ENCODE data around the gene OR2F2. TPM values are rescaled to one million over a fixed set of nuclear protein-coding genes. Genes with fewer than 3 reads are reported as not detected.

The OR2F2 gene
- polyA plus RNA-seq, 1 of the 3 experiments (the other 2 are of a cell fraction), result 0.07 TPM

DNA sequence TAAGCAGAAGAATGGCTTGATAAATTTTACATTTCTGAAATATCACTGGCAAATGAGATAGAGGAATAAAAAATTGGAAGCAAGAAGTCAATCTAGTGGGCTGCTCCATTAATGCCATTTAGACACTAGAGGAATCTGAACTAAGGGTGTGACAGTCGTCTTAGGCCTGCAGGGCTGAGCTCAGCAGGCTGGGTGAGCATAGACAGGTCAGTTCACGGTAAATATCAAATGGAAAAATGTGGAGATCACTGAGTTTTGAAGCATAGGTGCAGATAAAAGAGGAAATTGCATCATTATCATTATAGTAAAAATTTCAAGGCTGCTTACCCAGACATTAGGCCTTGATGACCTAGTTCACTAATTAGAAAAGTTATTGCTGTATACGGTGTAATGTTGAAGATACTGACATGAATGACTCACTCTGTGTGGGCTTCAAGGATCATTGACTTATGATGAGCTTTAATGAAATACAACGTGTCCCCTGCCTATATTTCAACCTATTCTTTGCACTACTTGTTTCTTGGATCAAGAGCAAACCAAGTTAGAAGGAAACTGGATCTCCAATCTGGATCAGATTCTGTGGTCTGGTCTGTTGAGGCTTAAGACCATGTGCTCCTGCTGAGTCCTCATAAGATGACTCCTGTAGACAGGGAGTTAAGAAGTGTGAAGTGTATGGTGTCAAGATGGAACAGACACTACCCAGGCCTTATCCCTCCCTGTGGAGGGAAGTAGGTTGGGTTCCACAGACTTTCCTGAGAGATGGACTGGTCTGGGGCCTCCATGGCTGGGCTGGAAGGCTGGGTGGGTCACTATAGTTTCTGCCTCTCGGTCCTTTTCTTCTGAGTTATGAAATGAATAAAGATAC, 3.6 kb downstream of the OR2F2 start:
- Histone ChIP-seq H2AFZ (ENCODE audit: low read depth) (no peak overlapping the region), H3K4me3 (ENCODE audit: low read depth in 2 of 2, low read length in 1 of 2) (no peak overlapping the region), H3K4me1 (ENCODE audit: control insufficient read depth in 1 of 2, insufficient read depth in 2 of 2, low read depth in 1 of 2, low read length in 1 of 2) (peaks cover 6 to 18% of the 10 kb centered on the region in 2 experiments; a peak in 3 of 4 replicates), H3K9me2 (no peaks in the 10 kb centered on the region), H3K4me2 (no peak overlapping the region), H4K20me1 (ENCODE audit: insufficient read depth) (no peaks in the 10 kb centered on the region), H3F3A (replicated peaks; ENCODE audit: insufficient read depth) (peaks cover 15% of the 10 kb centered on the region), H3K36me3 (replicated peaks in 1 of 2; ENCODE audit: control insufficient read depth in 1 of 2, insufficient read depth in 2 of 2, low read length in 1 of 2) (no peaks in the 10 kb centered on the region), H3K27me3 (ENCODE audit: insufficient read depth) (no peaks in the 10 kb centered on the region), H3K79me2 (ENCODE audit: insufficient read depth) (no peaks in the 10 kb centered on the region), H3K27ac (ENCODE audit: low read depth in 2 of 2, low read length in 1 of 2) (no peak overlapping the region), H3K9ac (no peak overlapping the region), H3K9me3 (no peaks in the 10 kb centered on the region)
- POLR2A ChIA-PET, result no interaction called here
- TF ChIP-seq GABPA (IDR thresholded peaks at IDR 0.05; ENCODE audit: low read depth), result no peak
- no peak for TF ChIP-seq GATA2 (CRISPR knock-in tag; IDR thresholded peaks at IDR 0.05)
- TF ChIP-seq, protein P1, sequence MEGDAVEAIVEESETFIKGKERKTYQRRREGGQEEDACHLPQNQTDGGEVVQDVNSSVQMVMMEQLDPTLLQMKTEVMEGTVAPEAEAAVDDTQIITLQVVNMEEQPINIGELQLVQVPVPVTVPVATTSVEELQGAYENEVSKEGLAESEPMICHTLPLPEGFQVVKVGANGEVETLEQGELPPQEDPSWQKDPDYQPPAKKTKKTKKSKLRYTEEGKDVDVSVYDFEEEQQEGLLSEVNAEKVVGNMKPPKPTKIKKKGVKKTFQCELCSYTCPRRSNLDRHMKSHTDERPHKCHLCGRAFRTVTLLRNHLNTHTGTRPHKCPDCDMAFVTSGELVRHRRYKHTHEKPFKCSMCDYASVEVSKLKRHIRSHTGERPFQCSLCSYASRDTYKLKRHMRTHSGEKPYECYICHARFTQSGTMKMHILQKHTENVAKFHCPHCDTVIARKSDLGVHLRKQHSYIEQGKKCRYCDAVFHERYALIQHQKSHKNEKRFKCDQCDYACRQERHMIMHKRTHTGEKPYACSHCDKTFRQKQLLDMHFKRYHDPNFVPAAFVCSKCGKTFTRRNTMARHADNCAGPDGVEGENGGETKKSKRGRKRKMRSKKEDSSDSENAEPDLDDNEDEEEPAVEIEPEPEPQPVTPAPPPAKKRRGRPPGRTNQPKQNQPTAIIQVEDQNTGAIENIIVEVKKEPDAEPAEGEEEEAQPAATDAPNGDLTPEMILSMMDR (IDR thresholded peaks at IDR 0.05), result no peak
- no peak for TF ChIP-seq NRF1 (IDR thresholded peaks at IDR 0.05; ENCODE audit: low read depth, low read length)
- TF ChIP-seq, protein P2, sequence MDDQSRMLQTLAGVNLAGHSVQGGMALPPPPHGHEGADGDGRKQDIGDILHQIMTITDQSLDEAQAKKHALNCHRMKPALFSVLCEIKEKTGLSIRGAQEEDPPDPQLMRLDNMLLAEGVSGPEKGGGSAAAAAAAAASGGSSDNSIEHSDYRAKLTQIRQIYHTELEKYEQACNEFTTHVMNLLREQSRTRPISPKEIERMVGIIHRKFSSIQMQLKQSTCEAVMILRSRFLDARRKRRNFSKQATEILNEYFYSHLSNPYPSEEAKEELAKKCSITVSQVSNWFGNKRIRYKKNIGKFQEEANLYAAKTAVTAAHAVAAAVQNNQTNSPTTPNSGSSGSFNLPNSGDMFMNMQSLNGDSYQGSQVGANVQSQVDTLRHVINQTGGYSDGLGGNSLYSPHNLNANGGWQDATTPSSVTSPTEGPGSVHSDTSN (IDR thresholded peaks at IDR 0.05), result no peak
- TF ChIP-seq RAD21 (IDR thresholded peaks at IDR 0.05; ENCODE audit: low read length), result no peak
- TF ChIP-seq EP300 (IDR thresholded peaks at IDR 0.05; ENCODE audit: borderline replicate concordance in 1 of 2, low read depth in 1 of 2, low read length in 1 of 2), result no peak
- TF ChIP-seq EZH2phosphoT487 (IDR thresholded peaks at IDR 0.05; ENCODE audit: borderline replicate concordance, low read depth), result no peak
- no peak for TF ChIP-seq MXI1 (IDR thresholded peaks at IDR 0.05; ENCODE audit: low read depth, low read length)
- TF ChIP-seq FOXJ3 (CRISPR knock-in tag; IDR thresholded peaks at IDR 0.05), result no peak
- TF ChIP-seq, protein P3, sequence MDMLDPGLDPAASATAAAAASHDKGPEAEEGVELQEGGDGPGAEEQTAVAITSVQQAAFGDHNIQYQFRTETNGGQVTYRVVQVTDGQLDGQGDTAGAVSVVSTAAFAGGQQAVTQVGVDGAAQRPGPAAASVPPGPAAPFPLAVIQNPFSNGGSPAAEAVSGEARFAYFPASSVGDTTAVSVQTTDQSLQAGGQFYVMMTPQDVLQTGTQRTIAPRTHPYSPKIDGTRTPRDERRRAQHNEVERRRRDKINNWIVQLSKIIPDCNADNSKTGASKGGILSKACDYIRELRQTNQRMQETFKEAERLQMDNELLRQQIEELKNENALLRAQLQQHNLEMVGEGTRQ (IDR thresholded peaks at IDR 0.05; ENCODE audit: borderline replicate concordance, low read depth, low read length), result no peak
- TF ChIP-seq RXRA (IDR thresholded peaks at IDR 0.05; ENCODE audit: borderline replicate concordance, low read depth), result no peak
- TF ChIP-seq POLR2AphosphoS5 (IDR thresholded peaks at IDR 0.05; ENCODE audit: low read depth, low read length), result no peak
- TF ChIP-seq, protein P4, sequence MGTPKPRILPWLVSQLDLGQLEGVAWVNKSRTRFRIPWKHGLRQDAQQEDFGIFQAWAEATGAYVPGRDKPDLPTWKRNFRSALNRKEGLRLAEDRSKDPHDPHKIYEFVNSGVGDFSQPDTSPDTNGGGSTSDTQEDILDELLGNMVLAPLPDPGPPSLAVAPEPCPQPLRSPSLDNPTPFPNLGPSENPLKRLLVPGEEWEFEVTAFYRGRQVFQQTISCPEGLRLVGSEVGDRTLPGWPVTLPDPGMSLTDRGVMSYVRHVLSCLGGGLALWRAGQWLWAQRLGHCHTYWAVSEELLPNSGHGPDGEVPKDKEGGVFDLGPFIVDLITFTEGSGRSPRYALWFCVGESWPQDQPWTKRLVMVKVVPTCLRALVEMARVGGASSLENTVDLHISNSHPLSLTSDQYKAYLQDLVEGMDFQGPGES (IDR thresholded peaks at IDR 0.05; ENCODE audit: low read depth, low read length), result no peak
- TF ChIP-seq FOSL2 (IDR thresholded peaks at IDR 0.05; ENCODE audit: borderline replicate concordance, low read depth), result no peak
- no peak for TF ChIP-seq ELF1 (IDR thresholded peaks at IDR 0.05)
- TF ChIP-seq, protein P5, sequence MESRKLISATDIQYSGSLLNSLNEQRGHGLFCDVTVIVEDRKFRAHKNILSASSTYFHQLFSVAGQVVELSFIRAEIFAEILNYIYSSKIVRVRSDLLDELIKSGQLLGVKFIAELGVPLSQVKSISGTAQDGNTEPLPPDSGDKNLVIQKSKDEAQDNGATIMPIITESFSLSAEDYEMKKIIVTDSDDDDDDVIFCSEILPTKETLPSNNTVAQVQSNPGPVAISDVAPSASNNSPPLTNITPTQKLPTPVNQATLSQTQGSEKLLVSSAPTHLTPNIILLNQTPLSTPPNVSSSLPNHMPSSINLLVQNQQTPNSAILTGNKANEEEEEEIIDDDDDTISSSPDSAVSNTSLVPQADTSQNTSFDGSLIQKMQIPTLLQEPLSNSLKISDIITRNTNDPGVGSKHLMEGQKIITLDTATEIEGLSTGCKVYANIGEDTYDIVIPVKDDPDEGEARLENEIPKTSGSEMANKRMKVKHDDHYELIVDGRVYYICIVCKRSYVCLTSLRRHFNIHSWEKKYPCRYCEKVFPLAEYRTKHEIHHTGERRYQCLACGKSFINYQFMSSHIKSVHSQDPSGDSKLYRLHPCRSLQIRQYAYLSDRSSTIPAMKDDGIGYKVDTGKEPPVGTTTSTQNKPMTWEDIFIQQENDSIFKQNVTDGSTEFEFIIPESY (IDR thresholded peaks at IDR 0.05; ENCODE audit: borderline replicate concordance, low read depth), result no peak
- 32% methylated on average over 5 of the region's 5 CpGs for WGBS (ENCODE audit: low lambda C conversion rate)
- CTCF ChIA-PET, result no interaction called here
- DNase-seq, result no peak
